Hepatocyte (in vitro differentiated cells): ENCODE results near the gene FXYD6. TPM values are rescaled to one million over a fixed set of nuclear protein-coding genes. Genes with fewer than 3 reads are reported as not detected.

Experiments used
- DNase-seq: peaks from one replicate; pipeline ENCODE4 v3.0.0-alpha.2; 2016; ENCODE audit warnings: low spot score
- H2AFZ ChIP-seq: fragments of 200-600 bp; sonication (generic); 2 replicates; pipeline ENCODE4 v1.6.0; 2016; ENCODE audit warnings: antibody characterized with exemption, mild to moderate bottlenecking
- H3K27ac ChIP-seq: fragments of 200-600 bp; sonication (generic); 2 replicates; pipeline ENCODE4 v1.5.1; 2016; ENCODE audit warnings: mild to moderate bottlenecking
- H3K27me3 ChIP-seq: fragments of 200-600 bp; sonication (generic); 2 replicates; pipeline ENCODE4 v1.6.1; 2016
- H3K36me3 ChIP-seq: fragments of 200-600 bp; sonication (generic); replicated peaks from 2 replicates; pipeline ENCODE4 v1.5.1; 2016; ENCODE audit warnings: low read depth; ENCODE audit not compliant: insufficient read depth
- H3K4me1 ChIP-seq: fragments of 200-600 bp; sonication (generic); 2 replicates; pipeline ENCODE4 v1.5.1; 2016; ENCODE audit warnings: mild to moderate bottlenecking, moderate library complexity; ENCODE audit not compliant: insufficient read depth
- H3K4me2 ChIP-seq: fragments of 200-600 bp; sonication (generic); 2 replicates; pipeline ENCODE4 v1.6.0; 2016
- H3K4me3 ChIP-seq: fragments of 200-600 bp; sonication (generic); 2 replicates; pipeline ENCODE4 v1.5.1; 2016; ENCODE audit warnings: mild to moderate bottlenecking
- H3K79me2 ChIP-seq: fragments of 200-600 bp; sonication (generic); 2 replicates; pipeline ENCODE4 v1.6.0; 2017; ENCODE audit warnings: mild to moderate bottlenecking
- H3K9me2 ChIP-seq: fragments of 200-600 bp; sonication (generic); replicated peaks from 2 replicates; pipeline ENCODE4 v1.6.0; 2017; ENCODE audit warnings: mild to moderate bottlenecking; ENCODE audit not compliant: insufficient read depth
- H3K9me3 ChIP-seq: fragments of 200-600 bp; sonication (generic); 2 replicates; pipeline ENCODE4 v1.5.1; 2016; ENCODE audit warnings: low read depth, mild to moderate bottlenecking
- H4K20me1 ChIP-seq: fragments of 200-600 bp; sonication (generic); 2 replicates; pipeline ENCODE4 v1.6.0; 2016; ENCODE audit warnings: mild to moderate bottlenecking; ENCODE audit not compliant: insufficient read depth, poor library complexity, severe bottlenecking
- EZH2 ChIP-seq: fragments of 200-600 bp; sonication (generic); IDR thresholded peaks from 2 replicates; pipeline ENCODE4 v1.6.1; 2016; ENCODE audit warnings: antibody characterized with exemption, mild to moderate bottlenecking, borderline replicate concordance
- EZH2phosphoT487 ChIP-seq: fragments of 200-600 bp; sonication (generic); IDR thresholded peaks from one replicate; pipeline ENCODE4 v1.6.1; 2018; ENCODE audit warnings: antibody characterized with exemption, mild to moderate bottlenecking, low read depth, moderate library complexity; ENCODE audit not compliant: unreplicated experiment, severe bottlenecking
- WGBS: methylation state at CpG from one replicate; pipeline ENCODE4 v1.1.6; 2016; ENCODE audit warnings: low lambda C conversion rate; ENCODE audit errors: missing lambda C conversion rate; 5-methylcytosine and 5-hydroxymethylcytosine counted together
- polyA plus RNA-seq: library from polyadenylated mRNA; unstranded; fragments of >200 nt; fragmentation: Nextera tagmentation; extraction: Ambion mirVana; gene quantifications from 2 replicates; pipeline ENCODE4 v1.2.1, GENCODE V29; 2016
- total RNA-seq: library from RNA; depleted of rRNA; stranded (reverse); fragments of >200 nt; gene quantifications from 2 replicates; pipeline ENCODE4 v1.2.3, GENCODE V29; 2014
- TF ChIP-seq, protein P1 (sequence below): fragments of 200-600 bp; sonication (generic); IDR thresholded peaks from 2 replicates; pipeline ENCODE4 v1.5.1; 2016; ENCODE audit warnings: antibody characterized with exemption, mild to moderate bottlenecking; ENCODE audit not compliant: poor library complexity

The FXYD6 gene
- total and polyA plus RNA-seq, 2 experiments from 2014 or later = 28.3 to 56.9 TPM

DNA sequence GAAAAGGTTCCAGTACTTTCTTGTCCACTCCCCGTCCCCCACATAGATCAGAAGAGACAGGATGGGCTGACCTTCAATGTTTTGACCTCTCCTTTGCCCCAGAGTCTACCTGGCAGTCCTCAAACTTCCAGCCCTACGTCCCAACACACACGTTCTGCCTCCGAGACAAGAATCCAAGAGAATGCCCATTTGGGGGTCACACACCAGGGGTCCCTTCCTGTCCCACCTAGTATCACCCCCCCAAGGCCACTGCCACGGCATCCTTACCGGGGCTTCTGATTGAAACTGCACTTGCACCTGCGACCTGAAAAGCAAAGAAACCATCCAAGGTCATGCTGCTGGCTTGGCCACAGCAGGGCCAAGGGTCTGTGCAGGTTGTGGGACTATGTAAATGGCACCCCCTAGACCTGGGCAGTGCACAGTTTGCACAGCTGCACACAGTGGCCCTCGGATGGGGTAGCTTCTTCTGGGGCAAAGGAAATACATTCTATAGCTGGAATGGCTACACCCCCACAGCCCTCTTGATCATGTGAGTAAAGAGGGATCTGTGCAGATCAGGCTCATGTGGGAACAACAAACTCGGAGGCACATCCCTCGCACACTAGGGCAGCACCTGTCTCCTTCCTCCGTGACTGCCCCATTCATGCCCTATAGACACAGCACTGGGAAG is 35.4 kb downstream of the FXYD6 start:
- H3K4me1 ChIP-seq = no peaks in the 10 kb centered on the region
- H3K9me2 ChIP-seq = no peaks in the 10 kb centered on the region
- no peak for DNase-seq
- TF ChIP-seq EZH2 (no peak), EZH2phosphoT487 (no peak)
- TF ChIP-seq, protein P1, sequence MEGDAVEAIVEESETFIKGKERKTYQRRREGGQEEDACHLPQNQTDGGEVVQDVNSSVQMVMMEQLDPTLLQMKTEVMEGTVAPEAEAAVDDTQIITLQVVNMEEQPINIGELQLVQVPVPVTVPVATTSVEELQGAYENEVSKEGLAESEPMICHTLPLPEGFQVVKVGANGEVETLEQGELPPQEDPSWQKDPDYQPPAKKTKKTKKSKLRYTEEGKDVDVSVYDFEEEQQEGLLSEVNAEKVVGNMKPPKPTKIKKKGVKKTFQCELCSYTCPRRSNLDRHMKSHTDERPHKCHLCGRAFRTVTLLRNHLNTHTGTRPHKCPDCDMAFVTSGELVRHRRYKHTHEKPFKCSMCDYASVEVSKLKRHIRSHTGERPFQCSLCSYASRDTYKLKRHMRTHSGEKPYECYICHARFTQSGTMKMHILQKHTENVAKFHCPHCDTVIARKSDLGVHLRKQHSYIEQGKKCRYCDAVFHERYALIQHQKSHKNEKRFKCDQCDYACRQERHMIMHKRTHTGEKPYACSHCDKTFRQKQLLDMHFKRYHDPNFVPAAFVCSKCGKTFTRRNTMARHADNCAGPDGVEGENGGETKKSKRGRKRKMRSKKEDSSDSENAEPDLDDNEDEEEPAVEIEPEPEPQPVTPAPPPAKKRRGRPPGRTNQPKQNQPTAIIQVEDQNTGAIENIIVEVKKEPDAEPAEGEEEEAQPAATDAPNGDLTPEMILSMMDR = no peak
- H4K20me1 ChIP-seq = no peaks in the 10 kb centered on the region
- no peaks in the 10 kb centered on the region for H3K36me3 ChIP-seq
- H3K4me2 ChIP-seq = no peak overlapping the region
- H3K79me2 ChIP-seq = no peaks in the 10 kb centered on the region
- no peak overlapping the region for H3K27ac ChIP-seq
- H3K4me3 ChIP-seq = no peak overlapping the region
- no peaks in the 10 kb centered on the region for H3K9me3 ChIP-seq
- H2AFZ ChIP-seq = no peak overlapping the region
- no peaks in the 10 kb centered on the region for H3K27me3 ChIP-seq
- WGBS = 98% methylated on average over 11 of the region's 11 CpGs

DNA sequence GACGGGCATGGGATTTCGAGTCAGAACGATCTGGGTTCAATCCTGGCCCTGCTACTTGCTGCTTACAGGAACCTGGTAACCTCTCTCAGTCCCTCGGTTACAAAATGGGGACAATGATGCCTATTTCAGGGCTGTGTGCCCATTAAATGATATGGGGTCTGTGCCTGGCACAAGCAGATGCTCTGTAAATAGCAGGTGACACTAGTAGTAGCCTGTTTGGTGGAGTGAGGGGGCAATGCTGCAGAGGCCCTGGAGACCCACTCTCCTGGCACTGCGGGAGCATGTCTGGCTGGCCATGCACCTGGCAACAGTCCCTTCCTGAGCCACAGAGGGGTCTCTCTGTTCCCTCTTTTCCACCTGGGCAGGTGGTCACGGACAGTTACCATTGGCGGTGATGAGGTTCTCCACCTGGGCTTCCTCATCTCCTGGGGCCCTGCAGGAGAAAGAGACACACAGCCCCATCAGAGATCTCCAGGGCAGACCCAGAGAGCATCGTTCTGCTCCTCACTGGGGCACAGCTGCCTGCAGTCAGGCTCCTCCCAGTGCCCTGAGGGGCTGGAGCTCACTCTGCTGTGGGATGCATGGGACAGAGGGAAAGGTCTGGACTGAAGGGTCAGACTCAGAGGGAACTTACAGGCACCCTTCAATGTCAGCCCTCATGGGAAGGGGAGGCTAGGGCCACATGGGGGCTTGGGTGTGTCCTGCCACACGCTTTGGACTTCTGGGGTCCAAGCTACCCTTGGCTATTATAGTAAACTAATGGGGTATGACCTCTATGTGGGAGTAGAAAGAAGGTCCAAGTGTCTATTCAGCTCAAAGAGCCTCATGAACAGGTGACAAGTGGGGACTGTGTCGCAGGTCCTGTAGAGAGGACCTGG is 36.3 kb downstream of the FXYD6 start:
- no peaks in the 10 kb centered on the region for H3K79me2 ChIP-seq
- DNase-seq = no peak

DNA sequence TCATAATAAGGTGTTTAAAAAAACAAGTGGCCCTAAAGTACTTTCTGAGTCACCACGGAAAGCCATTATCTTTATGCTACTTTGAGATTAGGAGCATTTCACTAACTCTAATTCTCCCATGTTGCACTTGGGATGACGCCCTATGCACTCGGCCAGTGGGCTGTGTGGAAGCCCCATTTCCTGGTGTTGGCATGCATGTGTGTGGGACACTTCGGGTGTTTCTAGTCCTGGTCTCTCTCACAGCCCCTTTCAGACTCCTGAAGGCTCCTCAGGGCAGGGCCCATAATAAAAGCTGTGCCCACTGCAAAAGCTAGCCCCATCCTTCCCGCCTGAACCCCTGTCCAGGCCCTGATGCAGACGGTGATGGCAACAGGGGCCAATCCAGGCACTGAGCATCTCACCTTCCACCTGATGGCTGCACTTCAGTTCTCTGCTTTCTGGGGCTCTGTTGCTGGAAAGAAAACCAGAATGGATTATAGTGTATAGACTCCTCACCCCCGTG is 37.0 kb downstream of the FXYD6 start:
- 80% methylated on average over 7 of the region's 7 CpGs for WGBS
- H3K4me3 ChIP-seq = no peak overlapping the region
- H2AFZ ChIP-seq = no peak overlapping the region
- H3K4me1 ChIP-seq = no peaks in the 10 kb centered on the region
- TF ChIP-seq EZH2phosphoT487 = no peak
- TF ChIP-seq EZH2 = no peak
- TF ChIP-seq, protein P1 = no peak
- no peaks in the 10 kb centered on the region for H4K20me1 ChIP-seq
- no peaks in the 10 kb centered on the region for H3K27me3 ChIP-seq
- no peaks in the 10 kb centered on the region for H3K79me2 ChIP-seq
- DNase-seq = no peak
- H3K9me3 ChIP-seq = no peaks in the 10 kb centered on the region
- H3K27ac ChIP-seq = peak overlapping the region; percentile 17
- no peaks in the 10 kb centered on the region for H3K9me2 ChIP-seq
- no peaks in the 10 kb centered on the region for H3K36me3 ChIP-seq
- H3K4me2 ChIP-seq = no peak overlapping the region

More for the DNA sequence above, 36.3 kb downstream of the FXYD6 start:
- Histone ChIP-seq H3K4me1 (no peaks in the 10 kb centered on the region), H3K36me3 (no peaks in the 10 kb centered on the region), H4K20me1 (no peaks in the 10 kb centered on the region), H3K27me3 (no peaks in the 10 kb centered on the region), H3K4me2 (no peak overlapping the region), H3K4me3 (no peak overlapping the region), H3K27ac (no peak overlapping the region), H3K9me3 (no peaks in the 10 kb centered on the region), H2AFZ (no peak overlapping the region), H3K9me2 (no peaks in the 10 kb centered on the region)
- TF ChIP-seq EZH2phosphoT487 (no peak), EZH2 (no peak)
- TF ChIP-seq, protein P1 = no peak
- WGBS = 96% methylated on average over 10 of the region's 10 CpGs
